NCI-H748 treated with DMSO at 0.1 percent for 48 hours (cell line): ENCODE measurements around the gene PPP2R5A.
"Not testable (repeated sequence)": the region's sequence is repeated elsewhere in the genome, so short reads cannot be mapped to it uniquely, and the experiment has no call there.

Experiments used
- DNase-seq: peaks from one replicate; lab custom pipeline; 2025; lab: John Stamatoyannopoulos, UW

PPP2R5A gene

DNA sequence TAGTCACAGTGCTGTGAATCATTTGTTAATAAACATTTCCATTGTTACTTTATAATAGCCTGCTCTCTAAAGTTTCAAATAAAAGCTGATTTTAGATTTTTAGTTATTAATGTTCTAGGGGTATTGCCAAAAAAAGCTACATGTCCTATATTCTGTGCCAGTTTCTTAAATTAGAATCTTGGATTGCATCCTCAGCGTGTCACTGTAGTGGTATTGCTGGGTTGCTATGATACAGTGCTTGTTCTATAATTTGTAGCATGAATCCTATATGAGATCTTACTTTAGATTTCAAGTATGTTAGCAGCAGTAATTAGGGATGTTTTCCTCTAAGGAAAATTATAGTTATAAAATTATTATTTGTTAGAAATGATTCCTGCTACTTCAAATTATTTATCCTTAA is 16.4 kb downstream of the PPP2R5A start:
- no peak for DNase-seq

DNA sequence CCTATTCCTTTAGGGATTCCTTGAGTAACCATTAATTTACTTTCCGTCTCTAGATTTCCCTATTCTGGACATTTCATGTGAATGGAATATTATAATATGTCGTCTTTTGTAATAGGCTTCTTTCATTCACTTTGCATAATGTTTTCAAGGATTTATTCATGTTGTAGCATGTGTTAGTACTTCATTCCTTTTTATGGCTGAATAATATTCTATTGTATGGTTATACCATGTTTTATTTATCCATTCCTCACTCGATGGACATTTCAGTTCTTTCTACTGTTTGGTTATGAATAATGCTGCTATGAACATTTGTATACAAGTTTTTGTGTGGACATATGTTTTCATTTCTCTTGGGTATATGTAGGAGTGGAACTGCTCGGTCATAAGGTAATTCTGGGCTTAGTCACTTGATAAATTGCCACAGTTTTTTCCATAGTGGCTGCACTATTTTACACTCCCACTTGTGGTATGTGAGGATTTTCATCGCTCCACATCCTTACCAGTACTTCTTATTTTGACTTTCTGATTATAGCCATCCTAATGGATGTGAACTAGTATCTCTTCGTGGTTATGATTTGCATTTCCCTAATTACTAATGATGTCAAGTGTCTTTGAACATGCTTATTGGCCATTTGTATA is 17.7 kb downstream of the PPP2R5A start:
- no peak for DNase-seq

DNA sequence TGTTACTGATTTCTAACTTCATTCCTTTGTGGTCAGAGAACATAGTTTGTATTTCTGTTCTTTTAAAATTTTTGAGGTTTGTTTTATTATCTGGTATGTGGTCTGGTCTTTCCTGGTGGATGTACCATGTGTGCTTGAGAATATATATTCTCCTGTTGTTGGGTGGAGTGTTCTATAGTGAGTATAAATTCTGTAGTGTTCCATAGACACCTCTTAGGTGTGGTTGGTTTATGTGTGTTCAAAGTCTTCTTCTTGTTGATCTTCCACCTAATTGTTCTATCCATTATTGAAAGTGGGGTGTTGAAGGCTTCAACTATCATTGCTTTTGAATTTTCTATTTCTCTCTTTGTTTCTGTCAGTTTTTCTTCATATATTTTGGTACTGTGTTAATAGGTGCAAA is 20.1 kb downstream of the PPP2R5A start:
- DNase-seq = no peak

DNA sequence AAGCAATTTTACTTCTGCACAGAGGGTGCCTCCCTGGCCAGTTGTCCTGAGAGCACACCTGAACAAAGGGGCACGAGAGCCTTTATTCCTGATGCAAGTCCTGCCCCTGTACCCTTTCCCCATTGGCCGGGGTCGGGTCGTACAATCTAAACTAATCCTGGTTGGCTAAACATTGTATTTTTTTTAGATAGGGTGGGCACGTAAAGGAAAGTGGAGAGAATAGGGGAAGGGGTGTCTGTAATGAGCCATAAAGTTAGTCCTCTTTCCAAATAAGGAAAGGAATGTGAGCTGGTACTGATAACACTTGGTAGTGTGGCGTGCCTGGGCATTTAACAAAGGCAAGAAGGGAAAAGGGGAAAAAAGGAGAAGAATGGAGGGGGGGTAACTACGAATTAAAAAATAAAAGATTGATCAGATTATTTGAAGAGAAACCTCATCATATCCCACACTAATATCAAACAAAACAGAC is 20.8 kb downstream of the PPP2R5A start:
- DNase-seq = not testable (repeated sequence)

DNA sequence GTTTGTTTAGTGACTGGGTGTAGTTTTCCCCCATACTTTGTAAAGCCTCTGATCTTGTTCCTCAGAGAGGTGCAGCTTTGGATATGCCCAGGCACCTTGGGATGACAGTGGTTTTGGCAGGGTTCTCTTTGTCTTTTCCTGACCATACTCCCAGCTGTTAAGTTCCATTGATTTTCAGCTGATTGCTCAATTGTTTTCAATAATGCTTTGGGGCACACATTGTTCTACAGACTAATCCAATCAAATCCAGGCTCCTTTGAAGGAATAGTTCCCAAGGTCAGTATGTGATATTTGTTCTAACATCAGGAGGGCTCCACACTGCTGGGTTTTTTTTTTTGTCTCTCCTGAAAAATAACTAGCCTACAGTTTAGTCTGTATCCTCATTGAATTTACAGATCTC is 24.8 kb downstream of the PPP2R5A start:
- no peak for DNase-seq

DNA sequence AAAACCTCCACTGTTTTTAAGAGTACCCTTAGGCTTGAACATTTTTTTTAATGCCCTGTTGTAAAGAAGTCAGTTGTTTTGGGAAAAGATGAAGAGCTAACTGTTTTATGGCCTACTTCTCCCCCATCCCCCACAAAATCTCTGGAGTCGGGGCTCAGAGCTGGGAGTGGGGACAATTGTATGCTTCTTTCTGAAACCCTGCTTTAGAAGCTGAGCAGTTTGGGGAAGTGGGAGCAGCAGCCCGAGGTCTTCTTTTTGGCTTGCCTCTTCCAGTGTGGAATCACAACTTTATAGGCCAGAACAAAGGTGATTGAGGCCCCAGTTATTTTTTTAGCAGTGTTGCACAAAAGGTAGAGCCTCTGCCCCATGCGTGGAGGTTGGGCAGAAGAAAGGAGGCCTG is 25.2 kb downstream of the PPP2R5A start:
- no peak for DNase-seq

DNA sequence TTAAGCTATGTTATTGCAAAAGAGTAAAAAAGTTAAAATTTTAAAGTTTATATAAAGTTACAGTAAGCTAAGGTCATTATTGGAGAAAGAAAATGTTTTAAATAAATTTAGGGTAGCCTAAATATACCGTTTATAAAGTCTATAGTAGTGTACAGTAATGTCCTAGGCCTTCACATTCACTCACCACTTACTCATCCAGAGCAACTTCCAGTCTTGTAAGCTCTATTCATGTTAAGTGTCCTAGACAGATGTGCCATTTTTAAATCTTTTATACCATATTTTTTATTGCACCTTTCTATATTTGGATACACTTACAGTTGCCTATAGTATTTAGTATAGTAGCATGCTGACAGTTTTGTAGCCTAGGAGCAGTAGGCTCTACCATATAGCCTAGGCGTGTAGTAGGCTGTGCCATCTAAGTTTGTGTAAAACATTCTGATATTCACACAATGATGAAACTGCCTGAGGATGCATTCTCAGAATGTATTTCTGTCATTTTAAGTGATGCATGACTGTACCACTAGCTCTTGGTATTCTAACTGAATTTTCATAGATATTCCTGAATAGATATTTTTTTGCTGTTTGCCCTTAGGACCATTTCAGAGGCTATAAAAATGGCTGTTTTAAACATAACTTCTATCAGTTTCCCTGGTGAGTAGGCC is 26.8 kb downstream of the PPP2R5A start:
- DNase-seq = no peak

DNA sequence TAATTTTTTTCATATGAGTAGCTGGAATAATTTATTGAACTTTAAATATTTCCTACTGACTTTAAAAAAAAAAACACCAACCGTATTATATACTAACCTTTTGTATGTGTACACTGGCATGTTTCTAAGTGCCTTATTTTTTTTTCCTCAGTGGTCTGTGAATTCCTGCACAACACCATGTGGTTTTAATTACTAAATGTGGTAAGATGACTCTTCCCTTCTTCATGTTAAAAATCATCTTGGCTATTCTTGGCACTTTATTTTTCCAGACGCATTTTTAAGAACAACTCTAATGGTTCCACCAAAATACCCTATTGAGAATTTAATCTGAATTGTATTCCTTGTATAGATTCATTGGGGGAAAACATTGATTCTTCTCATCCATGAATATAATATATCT is 28.4 kb downstream of the PPP2R5A start:
- DNase-seq = no peak

DNA sequence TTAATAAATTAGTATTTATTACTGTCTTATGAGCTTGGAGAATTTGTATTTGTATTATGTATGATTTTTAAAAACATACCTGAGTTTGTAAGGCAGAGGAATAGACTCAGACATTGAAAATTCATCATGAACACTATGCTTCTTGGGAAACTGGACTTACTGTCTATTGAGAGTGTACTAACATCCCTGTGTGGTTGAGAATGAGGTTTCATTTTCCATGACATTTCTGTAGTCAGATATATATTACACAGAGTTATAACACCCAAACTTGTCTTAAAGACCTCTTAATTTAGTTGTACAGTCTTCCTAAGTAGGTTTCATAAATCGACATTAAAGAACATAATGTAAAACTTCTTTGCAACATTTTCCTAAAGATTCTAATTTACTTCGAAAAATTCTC is 30.0 kb downstream of the PPP2R5A start:
- no peak for DNase-seq

DNA sequence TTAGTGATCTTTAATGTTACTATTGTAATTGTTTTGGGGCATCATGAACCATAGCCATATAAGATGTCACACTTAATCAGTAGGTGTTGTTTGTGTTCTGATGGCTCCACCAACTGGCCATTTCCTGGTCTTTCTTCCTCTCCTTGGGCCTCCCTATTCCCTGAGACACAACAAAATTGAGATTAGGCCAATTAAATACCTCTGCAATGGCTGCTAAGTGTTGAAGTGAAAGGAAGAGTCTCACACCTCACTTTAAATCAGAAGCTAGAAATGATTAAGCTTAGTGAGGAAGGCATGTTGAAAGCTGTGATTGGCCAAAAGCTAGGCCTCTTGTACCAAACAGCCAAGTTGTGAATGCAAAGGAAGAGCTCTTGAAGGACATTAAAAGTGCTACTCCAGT is 30.7 kb downstream of the PPP2R5A start:
- DNase-seq = no peak

DNA sequence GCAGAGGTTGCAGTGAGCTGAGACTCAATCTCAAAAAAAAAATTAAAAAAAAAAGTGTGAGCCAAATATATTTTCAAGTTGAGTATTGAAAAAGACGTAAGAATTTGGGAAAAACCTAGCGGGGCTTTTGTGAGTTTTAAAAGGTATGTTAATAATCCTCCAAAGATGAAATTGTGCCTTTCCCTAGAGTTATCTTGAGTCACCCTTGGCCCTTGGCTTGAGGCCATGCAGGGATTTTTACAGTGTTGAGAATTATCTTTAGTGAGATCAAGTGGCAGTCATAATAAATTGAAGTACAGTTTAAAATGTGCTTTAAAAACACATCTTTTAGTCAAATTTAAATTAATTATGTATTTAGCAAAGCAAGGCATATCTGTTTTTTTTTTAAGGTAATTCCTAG is 32.7 kb downstream of the PPP2R5A start:
- DNase-seq = no peak

DNA sequence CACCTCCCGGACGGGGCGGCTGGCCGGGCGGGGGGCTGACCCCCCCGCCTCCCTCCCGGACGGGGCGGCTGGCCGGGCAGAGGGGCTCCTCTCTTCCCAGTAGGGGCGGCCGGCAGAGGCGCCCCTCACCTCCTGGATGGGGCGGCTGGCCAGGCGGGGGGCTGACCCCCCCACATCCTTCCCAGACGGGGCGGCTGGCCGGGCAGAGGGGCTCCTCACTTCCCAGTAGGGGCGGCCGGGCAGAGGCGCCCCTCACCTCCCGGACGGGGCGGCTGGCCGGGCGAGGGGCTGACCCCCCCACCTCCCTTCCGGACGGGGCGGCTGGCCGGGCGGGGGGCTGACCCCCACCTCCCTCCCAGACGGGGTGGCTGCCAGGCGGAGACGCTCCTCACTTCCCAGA is 35.8 kb downstream of the PPP2R5A start:
- DNase-seq = not testable (repeated sequence)

DNA sequence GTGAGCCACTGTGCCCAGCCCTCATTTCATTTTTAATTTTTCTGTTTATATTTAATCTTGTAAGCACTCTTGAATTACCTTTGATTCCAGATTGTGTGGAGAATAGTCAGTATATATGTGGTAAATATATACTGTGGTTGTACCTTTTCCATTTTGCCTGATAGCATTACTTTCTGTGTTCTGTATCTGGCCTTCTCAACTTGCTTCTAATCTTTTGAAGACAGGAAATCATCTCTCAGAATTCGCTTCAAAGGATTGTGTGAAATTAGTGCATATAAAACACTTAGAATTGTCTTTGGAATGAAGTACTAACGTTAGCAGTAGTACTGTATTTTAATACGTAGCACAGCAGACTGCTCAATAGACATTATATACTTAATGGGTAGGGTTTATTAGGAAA is 37.9 kb downstream of the PPP2R5A start:
- no peak for DNase-seq

DNA sequence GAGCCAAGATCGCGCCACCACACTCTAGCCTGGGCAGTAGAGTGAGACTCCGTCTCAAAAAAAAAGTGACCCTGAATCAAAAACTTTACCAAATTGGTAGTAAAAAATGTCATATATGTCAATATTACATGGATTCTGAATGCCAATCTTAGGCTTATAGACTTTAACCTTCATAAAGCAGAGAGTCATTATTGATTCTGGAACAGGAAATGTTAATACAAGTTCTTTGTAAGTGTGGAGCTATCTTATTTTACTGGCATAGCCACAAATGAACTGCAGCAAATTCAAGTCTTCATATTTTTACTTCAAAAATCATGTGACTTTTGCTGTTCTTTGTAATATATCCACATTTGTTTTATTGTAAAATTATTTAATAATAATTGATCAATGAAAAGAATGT is 41.3 kb downstream of the PPP2R5A start:
- no peak for DNase-seq

DNA sequence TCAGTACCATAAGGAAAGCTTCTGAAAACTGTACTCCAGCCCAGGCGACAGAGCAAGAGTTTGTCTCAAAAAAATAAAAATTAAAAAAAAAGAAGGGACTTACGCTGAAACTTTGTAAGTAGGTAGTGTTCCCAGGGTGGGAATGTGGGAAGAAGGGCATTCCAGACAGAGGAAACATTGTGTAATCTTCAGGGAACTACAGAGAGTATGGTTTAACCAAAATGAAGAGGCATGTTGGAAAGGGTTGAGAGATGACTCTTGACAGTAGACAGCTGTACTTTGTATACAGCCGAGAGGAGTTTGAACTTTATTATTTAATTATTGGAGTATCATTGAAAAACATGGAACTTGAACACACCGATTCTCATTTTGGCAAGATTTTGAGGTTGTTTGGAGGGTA is 43.0 kb downstream of the PPP2R5A start:
- DNase-seq = no peak

DNA sequence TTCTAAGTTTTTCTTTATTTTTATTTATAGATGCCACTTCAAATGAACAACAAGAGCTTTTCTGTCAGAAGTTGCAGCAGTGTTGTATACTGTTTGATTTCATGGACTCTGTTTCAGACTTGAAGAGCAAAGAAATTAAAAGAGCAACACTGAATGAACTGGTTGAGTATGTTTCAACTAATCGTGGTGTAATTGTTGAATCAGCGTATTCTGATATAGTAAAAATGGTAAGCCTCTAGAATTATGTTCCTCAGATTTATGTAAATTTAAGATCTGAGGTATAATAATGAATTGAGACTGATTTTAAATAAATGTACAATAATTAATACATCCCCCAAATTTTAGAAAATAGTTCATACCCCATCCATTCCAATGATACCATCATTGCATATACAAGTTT is 43.9 kb downstream of the PPP2R5A start:
- no peak for DNase-seq

DNA sequence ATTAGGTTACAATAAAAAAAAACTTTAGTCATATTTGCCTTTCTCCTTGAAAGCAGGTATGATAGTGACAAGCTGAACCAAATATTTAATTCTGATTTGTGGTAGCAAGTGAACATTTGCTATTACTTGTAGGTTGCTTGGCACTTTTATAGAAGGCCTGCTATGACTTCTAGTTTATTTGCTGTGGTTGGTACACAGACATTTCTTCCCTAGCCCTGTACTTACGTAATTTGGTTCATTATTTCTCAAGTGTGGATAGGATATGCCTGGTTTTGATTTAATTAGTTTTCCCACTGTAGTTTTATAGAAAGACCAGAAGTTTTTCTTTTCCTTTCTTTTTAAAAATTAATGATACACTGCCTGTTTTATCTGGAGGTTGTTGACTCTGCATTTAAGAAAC is 55.9 kb downstream of the PPP2R5A start:
- no peak for DNase-seq

DNA sequence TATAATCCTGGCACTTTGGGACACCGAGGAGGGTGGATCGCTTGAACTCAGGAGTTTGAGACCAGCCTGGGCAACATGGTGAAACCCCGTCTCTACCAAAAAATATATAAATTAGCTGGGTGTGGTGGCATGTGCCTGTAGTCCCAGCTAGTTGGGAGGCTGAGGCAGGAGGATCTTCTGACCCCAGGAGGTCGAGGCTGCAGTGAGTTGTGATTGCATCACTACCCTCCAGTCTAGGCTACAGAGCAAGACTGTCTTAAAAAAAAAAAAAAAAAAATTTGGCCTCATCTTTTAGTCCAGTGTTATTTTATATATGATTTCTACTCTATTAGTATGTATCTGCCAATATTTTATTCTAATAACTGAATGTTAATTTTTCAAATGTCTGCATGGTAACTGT is 59.7 kb downstream of the PPP2R5A start:
- DNase-seq = no peak

DNA sequence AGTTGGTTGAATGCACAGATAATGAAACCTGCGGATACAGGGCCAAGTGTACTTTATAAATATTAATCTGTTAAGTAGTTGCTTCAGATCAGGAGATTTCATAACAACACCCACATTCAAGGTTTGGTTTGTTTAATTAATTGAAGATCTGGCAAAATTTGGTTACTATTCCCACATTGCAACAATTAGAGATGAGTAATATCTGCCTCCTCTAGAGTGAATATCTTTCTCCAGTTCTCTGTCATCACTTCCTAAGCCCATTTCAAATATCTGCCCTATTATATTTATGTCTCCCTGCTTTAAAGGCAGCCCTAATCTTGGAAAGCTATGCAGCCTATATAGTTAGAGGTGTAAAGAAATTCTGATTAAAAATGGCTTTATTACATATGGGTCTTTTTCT is 61.4 kb downstream of the PPP2R5A start:
- no peak for DNase-seq

DNA sequence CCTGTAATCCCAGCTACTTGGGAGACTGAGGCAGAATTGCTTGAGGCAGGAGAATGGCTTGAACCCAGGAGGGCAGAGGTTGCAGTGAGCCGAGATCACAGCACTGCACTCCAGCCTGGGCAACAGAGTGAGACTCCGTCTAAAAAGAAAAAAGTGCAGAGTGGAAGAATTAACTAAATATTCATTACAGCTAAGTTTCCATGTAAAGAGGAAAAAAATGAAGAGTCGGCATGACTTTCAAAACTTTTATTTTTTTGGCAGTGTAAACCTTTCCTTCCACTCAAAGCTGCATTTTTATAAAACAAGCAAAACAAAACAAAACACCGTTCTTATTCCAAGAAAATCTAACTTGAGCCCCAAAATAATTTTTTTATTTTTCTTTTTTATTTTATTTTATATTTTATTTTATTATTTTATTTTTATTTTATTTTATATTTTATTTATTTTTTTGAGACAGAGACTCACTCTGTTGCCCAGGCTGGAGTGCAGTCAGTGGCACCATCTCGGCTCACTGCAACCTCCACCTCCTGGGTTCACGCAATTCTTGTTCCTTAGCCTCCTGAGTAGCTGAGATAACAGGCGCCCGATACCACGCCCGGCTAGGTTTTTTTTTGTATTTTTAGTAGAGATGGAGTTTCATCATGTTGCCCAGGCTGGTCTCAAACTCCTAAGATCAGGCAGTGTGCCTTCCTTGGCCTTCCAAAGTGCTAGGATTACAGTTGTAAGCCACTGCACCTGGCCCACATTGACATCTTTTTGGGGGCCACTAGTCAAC is 66.6 kb downstream of the PPP2R5A start:
- no peak for DNase-seq

DNA sequence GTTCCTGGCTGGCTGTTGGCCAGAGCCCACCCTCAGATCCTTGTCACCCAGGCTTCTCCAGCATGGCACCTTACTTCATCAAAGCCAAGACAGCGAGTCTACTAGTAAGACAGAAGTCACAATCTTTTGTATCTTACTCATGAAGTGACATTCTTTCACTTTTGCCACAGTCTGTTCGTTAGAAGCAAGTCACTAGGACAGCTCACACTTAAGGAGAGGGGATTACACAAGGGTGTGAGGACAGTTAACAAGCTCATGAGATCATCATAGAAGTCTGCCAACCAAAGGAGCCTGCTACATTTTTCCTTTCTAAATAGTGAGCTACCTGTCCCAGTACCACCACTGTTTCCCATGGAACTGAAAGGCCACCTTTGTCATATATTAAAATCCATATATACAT is 68.0 kb downstream of the PPP2R5A start:
- no peak for DNase-seq

DNA sequence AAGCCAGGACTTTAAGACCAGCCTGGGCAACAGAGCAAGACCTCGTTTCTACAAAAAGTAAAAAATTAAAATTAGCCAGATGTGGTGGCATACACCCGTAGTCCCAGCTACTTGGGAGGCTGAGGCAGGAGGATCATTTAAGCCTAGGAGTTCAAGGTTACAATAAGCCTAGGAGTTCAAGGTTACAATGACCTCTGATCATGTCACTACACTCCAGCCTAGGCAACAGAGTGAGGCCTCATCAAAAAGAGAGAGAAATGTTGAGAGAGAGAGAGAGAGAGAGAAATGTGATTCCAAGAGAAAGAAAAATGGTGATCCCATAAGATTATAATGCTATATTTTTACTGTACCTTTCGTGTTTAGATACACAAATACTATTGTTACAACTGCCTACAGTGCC is 69.3 kb downstream of the PPP2R5A start:
- no peak for DNase-seq

DNA sequence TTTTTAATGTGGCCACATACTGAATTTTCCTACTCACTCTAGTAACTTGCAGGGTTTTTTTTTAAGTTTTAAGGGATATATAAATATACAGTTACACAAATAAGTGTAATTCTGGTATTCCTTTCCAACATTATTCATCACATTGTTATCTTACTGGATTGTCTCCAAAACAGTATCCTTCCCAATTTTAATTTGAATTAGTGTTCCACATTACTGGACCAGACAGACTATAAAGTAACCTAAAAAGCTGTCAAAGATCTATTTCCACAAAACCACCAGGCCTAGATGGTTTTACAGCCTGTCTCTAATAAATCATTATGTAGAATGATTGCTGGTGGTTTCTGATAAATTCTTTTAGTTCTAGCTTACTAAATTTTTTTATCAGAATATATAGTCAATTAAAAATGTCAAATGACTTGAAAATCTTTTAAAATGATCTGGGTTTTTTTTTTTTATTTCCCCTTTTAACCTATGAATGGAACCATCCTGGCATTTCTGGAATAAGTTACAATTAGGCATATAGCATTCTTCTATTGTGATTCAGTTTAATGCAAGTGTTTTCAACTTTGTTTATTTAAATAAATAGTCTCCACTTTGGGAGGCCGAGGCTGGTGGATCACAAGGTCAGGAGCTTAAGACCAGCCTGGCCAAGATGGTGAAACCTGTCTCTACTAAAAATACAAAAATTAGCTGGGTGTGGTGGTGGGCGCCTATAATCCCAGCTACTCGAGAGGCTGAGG is 70.2 kb downstream of the PPP2R5A start:
- no peak for DNase-seq
